ENCODE results near the gene RPS27.

The RPS27 gene

GRCh38 chr1:153990468-153991150, at the start of gene RPS27:
Gene RPS27, plus strand, starts transcription at chr1:153990762. Its CDS starts 35 bp downstream, at chr1:153990797.
- no peaks in the 10 kb centered on the region for H3K27me3 ChIP-seq (ENCODE audit: control insufficient read depth, insufficient read depth, low read length)
- H3K9ac ChIP-seq (ENCODE audit: low read length), result peak within 1 kb of the TSS; percentile 96
- H3K27ac ChIP-seq (ENCODE audit: low read depth, low read length), result peak within 1 kb of the TSS; percentile 99
- peaks cover 11% of the 10 kb centered on the region for H3K4me1 ChIP-seq (ENCODE audit: control insufficient read depth, insufficient read depth, low read length)
- H3K36me3 ChIP-seq (ENCODE audit: control insufficient read depth, insufficient read depth, low read length), result peaks cover 8% of the 10 kb centered on the region
- peak within 1 kb of the TSS; percentile 100 for H3K4me3 ChIP-seq (ENCODE audit: low read length)

DNA sequence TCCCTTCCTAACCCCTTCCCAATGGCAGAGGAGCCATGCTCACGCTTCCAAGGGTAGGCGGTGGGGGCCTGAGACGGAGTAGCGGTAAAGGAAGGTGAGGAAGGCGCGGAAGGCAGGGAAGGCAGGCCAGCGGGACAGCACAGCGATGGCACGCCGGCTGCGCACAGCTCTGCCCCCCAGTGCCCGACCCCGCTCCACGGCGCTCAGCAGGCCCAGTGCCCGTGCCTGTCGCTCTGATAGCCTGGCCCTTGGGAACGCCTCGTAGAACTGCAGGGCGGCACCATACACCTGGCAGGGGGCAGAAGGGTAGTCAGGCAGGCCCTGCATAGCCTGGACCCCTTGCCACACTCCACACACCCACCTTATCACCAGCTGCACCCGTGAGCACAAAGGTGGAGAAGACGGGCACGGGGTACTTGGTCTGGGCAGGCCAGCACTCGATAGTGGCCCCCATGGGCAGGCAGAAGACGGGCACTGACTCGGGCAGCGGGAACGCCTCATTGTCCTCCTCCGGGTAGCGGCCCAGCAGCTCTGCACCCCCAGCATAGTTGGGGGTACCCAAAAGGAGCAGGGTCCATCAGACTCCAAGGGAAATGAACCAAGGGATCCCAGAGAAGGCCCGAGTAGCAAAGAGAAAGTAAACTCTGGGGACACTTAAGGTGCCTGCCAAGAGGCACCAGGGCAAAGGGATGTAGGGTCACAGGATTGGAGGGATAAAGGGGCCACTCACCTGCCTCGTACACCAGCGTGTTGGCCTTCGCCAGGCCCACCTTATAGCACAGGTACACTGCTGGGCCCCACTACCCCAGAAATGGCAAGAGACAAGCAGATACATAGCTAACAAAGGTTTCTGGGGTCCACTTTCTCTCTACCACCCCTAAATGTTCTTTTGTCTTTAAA, 48.5 kb upstream of the RPS27 start:
- H3K9ac ChIP-seq (ENCODE audit: low read length), result no peak overlapping the region
- H3K4me3 ChIP-seq (ENCODE audit: low read length), result no peak overlapping the region
- H3K27me3 ChIP-seq (ENCODE audit: control insufficient read depth, insufficient read depth, low read length), result no peaks in the 10 kb centered on the region
- H3K4me1 ChIP-seq (ENCODE audit: control insufficient read depth, insufficient read depth, low read length), result peaks cover 9% of the 10 kb centered on the region
- H3K27ac ChIP-seq (ENCODE audit: low read depth, low read length), result no peak overlapping the region
- peaks cover 39% of the 10 kb centered on the region for H3K36me3 ChIP-seq (ENCODE audit: control insufficient read depth, insufficient read depth, low read length)

DNA sequence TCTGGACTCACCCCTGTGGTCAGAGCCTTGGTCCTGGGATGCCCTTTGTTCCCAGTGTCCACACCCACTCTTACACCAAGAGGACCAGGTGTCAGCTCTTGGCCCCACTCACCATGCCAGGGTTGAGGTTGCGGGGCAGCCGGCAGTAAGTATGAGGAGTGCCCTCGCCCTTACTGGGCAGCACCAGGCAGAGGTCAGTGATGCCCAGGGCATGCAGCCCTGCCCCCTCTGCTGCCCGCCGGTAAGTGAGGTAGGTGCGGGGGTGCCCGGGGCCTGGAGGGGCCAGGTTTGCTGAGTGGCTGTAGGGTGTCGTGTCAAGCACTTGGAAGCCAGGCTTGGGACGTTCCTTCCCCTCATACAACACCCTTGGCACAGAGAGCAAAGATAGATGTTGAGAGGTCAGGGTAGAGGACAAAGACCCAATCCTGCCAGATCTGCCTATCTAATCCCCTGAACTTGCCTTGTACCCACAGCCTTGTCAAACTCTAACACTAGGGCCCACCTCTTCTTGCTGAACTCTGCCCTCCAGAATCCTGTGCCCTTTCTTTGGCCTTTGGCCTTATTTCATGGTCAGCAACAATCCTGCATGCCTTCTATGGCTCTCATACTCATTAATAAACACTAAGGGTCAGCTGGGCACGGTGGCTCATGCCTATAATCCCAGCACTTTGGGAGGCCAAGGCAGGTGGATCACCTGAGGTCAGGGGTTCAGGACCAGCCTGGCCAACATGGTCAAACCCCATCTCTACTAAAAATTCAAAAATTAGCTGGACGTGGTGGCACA, 47.6 kb upstream of the RPS27 start:
- no peak overlapping the region for H3K27ac ChIP-seq (ENCODE audit: low read depth, low read length)
- H3K36me3 ChIP-seq (ENCODE audit: control insufficient read depth, insufficient read depth, low read length), result peaks cover 32% of the 10 kb centered on the region

DNA sequence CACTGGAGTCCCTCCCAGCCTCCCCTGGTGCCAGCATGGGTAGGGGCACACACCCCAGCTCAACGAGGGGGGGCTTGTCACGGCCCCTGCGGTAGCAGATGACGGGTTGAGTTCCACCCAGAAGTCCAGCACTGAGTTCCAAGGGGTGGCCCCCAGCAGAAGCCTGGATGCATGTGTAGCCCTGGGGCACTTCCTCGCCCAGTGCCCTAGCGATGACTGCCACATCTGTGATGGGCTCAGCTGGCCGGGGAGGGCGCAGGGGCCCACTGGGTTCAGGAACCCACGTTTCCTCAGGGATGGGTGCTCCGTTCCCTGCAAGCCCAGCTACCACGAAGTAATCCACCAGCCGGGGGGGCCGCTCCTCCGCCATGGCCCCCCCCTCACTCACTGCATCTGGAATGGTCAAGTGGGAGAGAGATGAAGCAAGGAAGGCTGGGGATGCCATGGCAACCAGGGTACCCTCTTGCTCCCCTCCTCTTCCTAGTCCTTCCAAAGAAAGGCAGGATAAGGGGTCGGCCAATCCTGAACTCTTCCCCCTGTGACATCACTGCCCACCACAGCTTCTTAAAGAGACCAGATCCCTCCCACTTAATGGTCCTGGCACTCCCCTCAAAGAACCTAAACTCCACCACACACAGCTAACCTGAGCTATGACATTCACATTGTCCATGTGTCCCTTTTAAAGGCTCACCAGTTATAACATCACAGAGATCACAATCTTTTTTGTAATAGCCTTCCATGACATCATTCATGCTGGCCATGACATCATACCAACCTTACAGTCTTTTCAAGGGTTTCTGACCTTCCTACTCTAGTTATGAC, 46.3 kb upstream of the RPS27 start:
- peak overlapping the region; percentile 70 for H3K4me3 ChIP-seq (ENCODE audit: low read length)
- no peak overlapping the region for H3K9ac ChIP-seq (ENCODE audit: low read length)
- H3K27me3 ChIP-seq (ENCODE audit: control insufficient read depth, insufficient read depth, low read length), result no peaks in the 10 kb centered on the region
- peak overlapping the region; percentile 88 for H3K27ac ChIP-seq (ENCODE audit: low read depth, low read length)
- H3K36me3 ChIP-seq (ENCODE audit: control insufficient read depth, insufficient read depth, low read length), result peaks cover 40% of the 10 kb centered on the region
- peaks cover 9% of the 10 kb centered on the region for H3K4me1 ChIP-seq (ENCODE audit: control insufficient read depth, insufficient read depth, low read length)

More for the DNA sequence above, 47.6 kb upstream of the RPS27 start:
- peaks cover 9% of the 10 kb centered on the region for H3K4me1 ChIP-seq (ENCODE audit: control insufficient read depth, insufficient read depth, low read length)
- no peak overlapping the region for H3K9ac ChIP-seq (ENCODE audit: low read length)
- no peak overlapping the region for H3K4me3 ChIP-seq (ENCODE audit: low read length)
- no peaks in the 10 kb centered on the region for H3K27me3 ChIP-seq (ENCODE audit: control insufficient read depth, insufficient read depth, low read length)

DNA sequence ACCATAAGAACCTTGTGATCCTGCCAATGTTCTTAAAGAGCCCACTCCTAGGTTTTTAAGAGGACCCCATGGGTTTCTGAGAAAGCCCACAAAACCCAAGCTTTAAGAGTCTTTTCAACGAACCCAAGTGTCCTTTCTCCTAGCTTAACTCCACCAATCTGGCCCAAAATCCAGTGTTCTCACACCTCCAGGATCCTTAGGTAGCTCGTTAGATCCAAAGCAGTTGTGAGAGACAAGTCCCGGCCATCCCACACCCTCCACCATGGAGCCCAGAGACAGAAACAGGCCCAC, 45.8 kb upstream of the RPS27 start:
- Histone ChIP-seq H3K36me3 (ENCODE audit: control insufficient read depth, insufficient read depth, low read length) (peaks cover 39% of the 10 kb centered on the region), H3K4me3 (ENCODE audit: low read length) (peak overlapping the region; percentile 70), H3K9ac (ENCODE audit: low read length) (peak overlapping the region; percentile 18), H3K27me3 (ENCODE audit: control insufficient read depth, insufficient read depth, low read length) (no peaks in the 10 kb centered on the region), H3K27ac (ENCODE audit: low read depth, low read length) (peak overlapping the region; percentile 88), H3K4me1 (ENCODE audit: control insufficient read depth, insufficient read depth, low read length) (peaks cover 9% of the 10 kb centered on the region)

DNA sequence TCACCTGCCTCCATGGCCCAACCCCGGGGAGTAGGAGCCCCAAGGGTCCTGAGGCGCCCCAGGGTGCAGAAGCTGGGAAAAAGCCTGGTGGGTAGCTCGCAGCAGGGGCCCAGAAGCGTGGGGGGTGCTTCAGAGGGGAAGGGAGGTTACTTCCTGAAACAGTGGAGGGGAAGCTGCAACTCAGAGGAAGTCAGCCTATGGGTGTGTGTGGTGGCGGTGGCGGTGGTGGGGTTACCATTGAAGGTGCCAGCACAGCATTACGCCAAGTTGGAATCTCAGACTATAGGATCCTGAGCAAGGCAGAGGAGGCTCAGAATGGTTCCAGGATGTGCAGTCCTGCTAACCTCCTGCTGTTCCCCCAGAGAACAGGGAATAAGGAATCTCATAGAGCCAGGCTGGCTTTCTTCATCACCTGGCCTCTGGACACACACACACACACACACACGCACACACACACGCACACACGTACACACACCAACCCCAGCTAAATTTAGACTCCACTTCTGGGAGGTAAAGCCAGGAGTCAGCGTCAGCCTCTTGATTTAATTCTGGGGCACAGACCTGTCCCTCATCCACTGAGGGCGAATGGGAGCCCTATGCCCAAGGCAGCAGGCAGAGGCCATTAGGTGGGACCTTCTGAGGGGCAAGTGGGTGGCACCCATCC, 45.3 kb upstream of the RPS27 start:
- peaks cover 42% of the 10 kb centered on the region for H3K36me3 ChIP-seq (ENCODE audit: control insufficient read depth, insufficient read depth, low read length)
- H3K4me3 ChIP-seq (ENCODE audit: low read length), result peak overlapping the region; percentile 70
- no peaks in the 10 kb centered on the region for H3K27me3 ChIP-seq (ENCODE audit: control insufficient read depth, insufficient read depth, low read length)
- H3K27ac ChIP-seq (ENCODE audit: low read depth, low read length), result peak overlapping the region; percentile 88
- H3K9ac ChIP-seq (ENCODE audit: low read length), result peak overlapping the region; percentile 79
- H3K4me1 ChIP-seq (ENCODE audit: control insufficient read depth, insufficient read depth, low read length), result peaks cover 9% of the 10 kb centered on the region

- Histone ChIP-seq H3K27me3 (ENCODE audit: control insufficient read depth, insufficient read depth, low read length) (no peaks in the 10 kb centered on the region), H3K36me3 (ENCODE audit: control insufficient read depth, insufficient read depth, low read length) (peaks cover 41% of the 10 kb centered on the region), H3K4me1 (ENCODE audit: control insufficient read depth, insufficient read depth, low read length) (peaks cover 9% of the 10 kb centered on the region), H3K27ac (ENCODE audit: low read depth, low read length) (peak overlapping the region; percentile 88), H3K9ac (ENCODE audit: low read length) (peak overlapping the region; percentile 79), H3K4me3 (ENCODE audit: low read length) (peak overlapping the region; percentile 70)
Measured at GRCh38 chr1:153945795-153946621, 44.6 kb upstream of the RPS27 start.

DNA sequence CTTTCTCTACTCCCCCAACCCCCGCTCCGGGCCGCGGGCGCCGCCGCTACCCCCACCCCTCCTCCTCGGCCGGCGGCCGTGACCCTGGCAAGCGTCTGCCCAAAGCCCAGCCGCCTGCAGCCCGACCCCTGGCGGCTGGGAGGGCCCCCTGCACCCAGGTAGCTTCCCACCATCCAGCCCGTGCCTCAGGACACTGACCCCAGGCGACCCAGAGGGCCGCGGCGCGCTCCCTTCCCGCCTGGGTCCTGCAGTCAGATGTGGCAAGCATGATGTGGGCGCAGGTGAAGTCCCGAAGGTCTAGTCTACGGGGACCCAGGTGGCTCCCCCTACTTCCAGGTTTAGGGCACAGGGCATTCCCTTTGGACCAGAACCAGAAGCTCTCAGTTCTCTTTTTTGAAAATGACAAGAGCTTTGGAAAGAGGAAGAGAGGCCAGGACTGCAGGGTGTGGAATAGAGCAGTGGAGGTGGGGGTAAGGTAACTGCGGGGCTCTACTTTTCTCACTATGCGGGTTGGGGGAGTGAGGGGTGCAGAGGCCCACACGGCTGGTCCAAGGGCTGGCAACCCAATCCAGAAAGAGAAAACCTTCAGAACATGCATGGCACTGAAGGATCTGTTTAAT, 43.8 kb upstream of the RPS27 start, which contains the start of gene DENND4B:
Gene DENND4B, minus strand, starts transcription at position 97 of the 620 bp plus-strand sequence. CDS start 2,344 bp downstream, outside the sequence.
- peak within 1 kb of the TSS; percentile 70 for H3K4me3 ChIP-seq (ENCODE audit: low read length)
- peak within 1 kb of the TSS; percentile 79 for H3K9ac ChIP-seq (ENCODE audit: low read length)
- peaks cover 40% of the 10 kb centered on the region for H3K36me3 ChIP-seq (ENCODE audit: control insufficient read depth, insufficient read depth, low read length)
- H3K4me1 ChIP-seq (ENCODE audit: control insufficient read depth, insufficient read depth, low read length), result peaks cover 9% of the 10 kb centered on the region
- no peaks in the 10 kb centered on the region for H3K27me3 ChIP-seq (ENCODE audit: control insufficient read depth, insufficient read depth, low read length)
- H3K27ac ChIP-seq (ENCODE audit: low read depth, low read length), result peak within 1 kb of the TSS; percentile 88

DNA sequence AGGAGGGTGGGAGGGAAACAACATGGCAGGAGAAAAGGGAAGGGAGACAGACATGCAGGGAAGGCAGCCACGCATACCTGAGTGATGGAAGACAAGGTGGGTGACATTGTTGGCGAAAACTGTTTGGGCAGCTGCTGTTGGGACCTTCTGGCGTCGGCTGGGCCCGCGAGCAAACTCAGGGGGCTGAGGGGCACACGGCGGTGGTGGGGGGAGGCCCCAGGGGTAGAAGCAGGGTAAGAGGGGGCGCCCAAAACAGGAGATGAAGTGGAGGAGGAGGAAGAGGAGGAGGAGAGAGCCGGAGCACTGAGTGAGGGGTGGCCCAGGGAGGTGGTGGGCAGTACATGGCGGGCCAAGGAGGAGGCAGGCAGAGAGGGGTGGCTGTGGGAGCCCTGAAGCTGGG, 39.4 kb upstream of the RPS27 start:
- no peak overlapping the region for H3K27ac ChIP-seq (ENCODE audit: low read depth, low read length)

DNA sequence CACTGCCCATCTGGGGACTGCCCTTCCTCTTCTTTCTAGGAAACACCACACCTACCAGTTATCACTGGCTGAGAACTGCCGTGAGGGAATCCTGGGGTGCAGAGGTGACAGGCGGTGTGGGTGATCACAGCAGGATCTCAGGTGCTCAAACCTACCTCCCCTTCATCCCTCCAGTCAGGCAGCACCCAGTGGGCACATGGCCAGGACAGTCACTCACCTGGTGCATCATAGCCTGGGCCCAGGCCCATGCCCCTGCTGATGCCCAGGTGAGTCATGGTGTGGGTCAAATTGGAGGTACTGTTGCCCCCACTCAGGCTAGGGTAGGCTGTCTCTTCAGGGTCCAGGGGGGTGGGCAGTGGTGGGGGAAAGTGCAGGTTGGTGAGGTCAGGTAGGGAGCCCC, 38.8 kb upstream of the RPS27 start:
- Histone ChIP-seq H3K9ac (ENCODE audit: low read length) (no peak overlapping the region), H3K27ac (ENCODE audit: low read depth, low read length) (no peak overlapping the region), H3K4me1 (ENCODE audit: control insufficient read depth, insufficient read depth, low read length) (peaks cover 1% of the 10 kb centered on the region), H3K27me3 (ENCODE audit: control insufficient read depth, insufficient read depth, low read length) (no peaks in the 10 kb centered on the region), H3K36me3 (ENCODE audit: control insufficient read depth, insufficient read depth, low read length) (peaks cover 39% of the 10 kb centered on the region), H3K4me3 (ENCODE audit: low read length) (no peak overlapping the region)

More for the DNA sequence above, 39.4 kb upstream of the RPS27 start:
- peaks cover 2% of the 10 kb centered on the region for H3K4me1 ChIP-seq (ENCODE audit: control insufficient read depth, insufficient read depth, low read length)
- no peak overlapping the region for H3K9ac ChIP-seq (ENCODE audit: low read length)
- no peak overlapping the region for H3K4me3 ChIP-seq (ENCODE audit: low read length)
- H3K36me3 ChIP-seq (ENCODE audit: control insufficient read depth, insufficient read depth, low read length), result peaks cover 39% of the 10 kb centered on the region
- H3K27me3 ChIP-seq (ENCODE audit: control insufficient read depth, insufficient read depth, low read length), result no peaks in the 10 kb centered on the region
